Lower leg skin (tissue), 4 donors: Measurements from ENCODE around the gene HIP1R. TPM values are rescaled to one million over a fixed set of nuclear protein-coding genes. Genes with fewer than 3 reads are reported as not detected.

ENCODE experiments used
- DNase-seq, 2 donors: peaks; one replicate each; pipeline ENCODE4 v3.0.0-alpha.2; 2019; ENCODE audit warnings: low spot score in 2 of 2
- H3K4me3 ChIP-seq: fragments of 200-600 bp; sonication (generic); 2 replicates; pipeline ENCODE4 v1.5.1; 2017; ENCODE audit warnings: mild to moderate bottlenecking, low read depth; ENCODE audit not compliant: poor library complexity, severe bottlenecking
- CTCF ChIP-seq, 3 donors: fragments of 450-650 bp; IDR thresholded peaks; one replicate each; pipeline ENCODE4 v1.5.1; 2016; ENCODE audit warnings: antibody characterized with exemption in 3 of 3, mild to moderate bottlenecking in 3 of 3, moderate library complexity in 2 of 3
- POLR2A ChIP-seq, 2 donors: fragments of 450-650 bp; IDR thresholded peaks; one replicate each; pipeline ENCODE4 v1.6.1; 2016 to 2017; ENCODE audit warnings: antibody characterized with exemption in 2 of 2, mild to moderate bottlenecking in 1 of 2, moderate library complexity in 1 of 2
- WGBS, 2 donors: methylation state at CpG; one replicate each; pipeline ENCODE4 v1.1.5; 2018; 5-methylcytosine and 5-hydroxymethylcytosine counted together
- intact Hi-C: fragments of 100-400 bp; cut with DNase I; formaldehyde crosslinking; loops from one replicate; pipeline ENCODE4 v1.15.0; 2023; ENCODE audit warnings: low total_unique reads
- total RNA-seq, 4 donors: library from RNA; depleted of rRNA; stranded (reverse); fragments of >200 nt; gene quantifications; one replicate each; pipeline ENCODE4 v1.1.0, GENCODE V29; 2016

The HIP1R gene
- total RNA-seq, 4 donors from 2014 or later, result 188 to 342 (median 248) TPM

GRCh38 chr12:122848471-122849351 lies 13.5 kb downstream of the HIP1R start:
- intact Hi-C loops, result no loop called here
- WGBS, 2 donors, result 84 to 90% methylated on average over 18 to 35 of the region's 36 CpGs
- DNase-seq, result no peak
- no peak overlapping the region for H3K4me3 ChIP-seq
- no peak for TF ChIP-seq CTCF (IDR thresholded peaks at IDR 0.05)
- TF ChIP-seq POLR2A (IDR thresholded peaks at IDR 0.05), result no peak

GRCh38 chr12:122849352-122850047 lies 14.2 kb downstream of the HIP1R start:
- no peak overlapping the region for H3K4me3 ChIP-seq
- intact Hi-C loops, result no loop called here
- 86 to 89% methylated on average over 26 of the region's 26 CpGs for WGBS, 2 donors
- no peak for TF ChIP-seq POLR2A (IDR thresholded peaks at IDR 0.05)
- no peak for TF ChIP-seq CTCF (IDR thresholded peaks at IDR 0.05)
- DNase-seq, result no peak

- TF ChIP-seq CTCF (IDR thresholded peaks at IDR 0.05) (no peak), POLR2A (IDR thresholded peaks at IDR 0.05) (no peak)
- 90 to 100% methylated on average over 6 to 8 of the region's 14 CpGs for WGBS, 2 donors
- no peak for DNase-seq
- intact Hi-C loops, result no loop called here
- H3K4me3 ChIP-seq, result no peak overlapping the region
These were observed 14.8 kb downstream of the HIP1R start for GRCh38 chr12:122850048-122850445.

- intact Hi-C loops, result no loop called here
- WGBS, 2 donors, result 81 to 83% methylated on average over 21 to 22 of the region's 27 CpGs
- H3K4me3 ChIP-seq, result no peak overlapping the region
These were observed 15.6 kb downstream of the HIP1R start for GRCh38 chr12:122850695-122851350.

GRCh38 chr12:122851820-122852219 lies 16.6 kb downstream of the HIP1R start:
- 25 to 33% methylated on average over 3 to 5 of the region's 5 CpGs for WGBS, 2 donors
- TF ChIP-seq CTCF (IDR thresholded peaks at IDR 0.05) (no peak), POLR2A (IDR thresholded peaks at IDR 0.05) (no peak)
- intact Hi-C loops, result no loop called here
- DNase-seq, result no peak
- H3K4me3 ChIP-seq, result no peak overlapping the region

More at GRCh38 chr12:122850695-122851350, 15.6 kb downstream of the HIP1R start:
- TF ChIP-seq POLR2A (IDR thresholded peaks at IDR 0.05) (no peak), CTCF (IDR thresholded peaks at IDR 0.05) (no peak)
- DNase-seq, result no peak
